ENCODE data around the gene SEMA6A. TPM values are rescaled to one million over a fixed set of nuclear protein-coding genes. Genes with fewer than 3 reads are reported as not detected.

Gene SEMA6A
- total and polyA plus RNA-seq, 5 donors from 2014 or later = 0.15 to 1.4 (median 0.54) TPM; not detected in 1

- H3K9me3 Mint-ChIP-seq = peaks cover 0 to 6% (median 0%) of the 10 kb centered on the region in 7 donors
- H3K36me3 Mint-ChIP-seq = no peaks in the 10 kb centered on the region
- peaks cover 6 to 20% (median 9%) of the 10 kb centered on the region in 4 donors for H3K4me1 Mint-ChIP-seq
- peaks cover 11% of the 10 kb centered on the region for H3K27me3 ChIP-seq (ENCODE audit: control insufficient read depth, insufficient read depth, low read length)
- peaks cover 20% of the 10 kb centered on the region for H3K4me1 ChIP-seq (ENCODE audit: control insufficient read depth, insufficient read depth, low read length, poor library complexity, severe bottlenecking)
- peak overlapping the region in 1 of 3 donors; percentile 25 for H3K27ac Mint-ChIP-seq
- no peaks in the 10 kb centered on the region for H3K36me3 ChIP-seq (ENCODE audit: control insufficient read depth, insufficient read depth, low read length)
- ATAC-seq (ENCODE audit: low read depth in 2 of 2) (no peak), DNase-seq (peak in 1 of 3 donors; percentile 21)
- H3K27me3 Mint-ChIP-seq = peaks cover 63% of the 10 kb centered on the region
- peak overlapping the region in 2 of 4 donors; percentile 42 to 47 for H3K4me3 Mint-ChIP-seq
- H3K4me3 ChIP-seq (ENCODE audit: low read depth, low read length) = no peak overlapping the region
- H3K27ac ChIP-seq (ENCODE audit: insufficient read depth, low read length, poor library complexity, severe bottlenecking) = no peak overlapping the region
- no peaks in the 10 kb centered on the region for H3K9me3 ChIP-seq (ENCODE audit: control insufficient read depth in 2 of 2, low read length in 2 of 2)
These were observed 866 bp upstream of the SEMA6A start for GRCh38 chr5:116575326-116576052.

GRCh38 chr5:116573702-116574366, 789 bp downstream of the SEMA6A start:
- DNase-seq (peak in 1 of 3 donors; percentile 10), ATAC-seq (ENCODE audit: low read depth in 2 of 2) (no peak)
- peaks cover 20% of the 10 kb centered on the region for H3K4me1 ChIP-seq (ENCODE audit: control insufficient read depth, insufficient read depth, low read length, poor library complexity, severe bottlenecking)
- Mint-ChIP-seq H3K36me3 (no peaks in the 10 kb centered on the region), H3K4me3 (peak overlapping the region in 3 of 4 donors; percentile 63 to 78 (median 65)), H3K27me3 (peaks cover 70% of the 10 kb centered on the region), H3K27ac (no peak overlapping the region), H3K9me3 (peaks cover 0 to 5% (median 0%) of the 10 kb centered on the region in 7 donors), H3K4me1 (peaks cover 4 to 20% (median 9%) of the 10 kb centered on the region in 4 donors)
- H3K27ac ChIP-seq (ENCODE audit: insufficient read depth, low read length, poor library complexity, severe bottlenecking) = no peak overlapping the region
- H3K9me3 ChIP-seq (ENCODE audit: control insufficient read depth in 2 of 2, low read length in 2 of 2) = no peaks in the 10 kb centered on the region
- H3K4me3 ChIP-seq (ENCODE audit: low read depth, low read length) = no peak overlapping the region
- H3K27me3 ChIP-seq (ENCODE audit: control insufficient read depth, insufficient read depth, low read length) = peaks cover 11% of the 10 kb centered on the region
- no peaks in the 10 kb centered on the region for H3K36me3 ChIP-seq (ENCODE audit: control insufficient read depth, insufficient read depth, low read length)

GRCh38 chr5:116573279-116573701, 1.3 kb downstream of the SEMA6A start:
- DNase-seq = peak in 1 of 3 donors; percentile 4
- Mint-ChIP-seq H3K36me3 (no peaks in the 10 kb centered on the region), H3K4me3 (peak overlapping the region in 1 of 4 donors; percentile 63), H3K27ac (no peak overlapping the region), H3K9me3 (peaks cover 0 to 2% (median 0%) of the 10 kb centered on the region in 7 donors), H3K27me3 (peaks cover 64% of the 10 kb centered on the region), H3K4me1 (peaks cover 0 to 20% (median 9%) of the 10 kb centered on the region in 4 donors)
- peaks cover 11% of the 10 kb centered on the region for H3K27me3 ChIP-seq (ENCODE audit: control insufficient read depth, insufficient read depth, low read length)
- H3K36me3 ChIP-seq (ENCODE audit: control insufficient read depth, insufficient read depth, low read length) = no peaks in the 10 kb centered on the region
- no peaks in the 10 kb centered on the region for H3K9me3 ChIP-seq (ENCODE audit: control insufficient read depth in 2 of 2, low read length in 2 of 2)
- no peak overlapping the region for H3K4me3 ChIP-seq (ENCODE audit: low read depth, low read length)
- H3K4me1 ChIP-seq (ENCODE audit: control insufficient read depth, insufficient read depth, low read length, poor library complexity, severe bottlenecking) = peaks cover 20% of the 10 kb centered on the region
- no peak for ATAC-seq (ENCODE audit: low read depth in 2 of 2)
- no peak overlapping the region for H3K27ac ChIP-seq (ENCODE audit: insufficient read depth, low read length, poor library complexity, severe bottlenecking)

- Mint-ChIP-seq H3K4me3 (peak overlapping the region in 1 of 4 donors; percentile 31), H3K36me3 (no peaks in the 10 kb centered on the region)
These were observed 2.0 kb downstream of the SEMA6A start for GRCh38 chr5:116572350-116573278.

GRCh38 chr5:116571568-116572349, 2.9 kb downstream of the SEMA6A start:
- no peak overlapping the region for H3K4me3 ChIP-seq (ENCODE audit: low read depth, low read length)
- Mint-ChIP-seq H3K9me3 (peaks cover 0 to 2% (median 0%) of the 10 kb centered on the region in 7 donors), H3K36me3 (no peaks in the 10 kb centered on the region), H3K27ac (no peak overlapping the region), H3K4me3 (no peak overlapping the region), H3K27me3 (peaks cover 60% of the 10 kb centered on the region), H3K4me1 (peaks cover 0 to 20% (median 9%) of the 10 kb centered on the region in 4 donors)
- no peak for ATAC-seq (ENCODE audit: low read depth in 2 of 2)
- H3K4me1 ChIP-seq (ENCODE audit: control insufficient read depth, insufficient read depth, low read length, poor library complexity, severe bottlenecking) = peaks cover 20% of the 10 kb centered on the region
- no peak for DNase-seq
- no peaks in the 10 kb centered on the region for H3K36me3 ChIP-seq (ENCODE audit: control insufficient read depth, insufficient read depth, low read length)
- H3K27me3 ChIP-seq (ENCODE audit: control insufficient read depth, insufficient read depth, low read length) = peaks cover 8% of the 10 kb centered on the region
- no peak overlapping the region for H3K27ac ChIP-seq (ENCODE audit: insufficient read depth, low read length, poor library complexity, severe bottlenecking)
- no peaks in the 10 kb centered on the region for H3K9me3 ChIP-seq (ENCODE audit: control insufficient read depth in 2 of 2, low read length in 2 of 2)

More at GRCh38 chr5:116572350-116573278, 2.0 kb downstream of the SEMA6A start:
- no peak for DNase-seq
- Histone ChIP-seq H3K9me3 (ENCODE audit: control insufficient read depth in 2 of 2, low read length in 2 of 2) (no peaks in the 10 kb centered on the region), H3K27ac (ENCODE audit: insufficient read depth, low read length, poor library complexity, severe bottlenecking) (no peak overlapping the region), H3K27me3 (ENCODE audit: control insufficient read depth, insufficient read depth, low read length) (peaks cover 11% of the 10 kb centered on the region), H3K4me1 (ENCODE audit: control insufficient read depth, insufficient read depth, low read length, poor library complexity, severe bottlenecking) (peaks cover 20% of the 10 kb centered on the region), H3K36me3 (ENCODE audit: control insufficient read depth, insufficient read depth, low read length) (no peaks in the 10 kb centered on the region), H3K4me3 (ENCODE audit: low read depth, low read length) (no peak overlapping the region)
- Mint-ChIP-seq H3K9me3 (peaks cover 0 to 2% (median 0%) of the 10 kb centered on the region in 7 donors), H3K4me1 (peaks cover 0 to 20% (median 9%) of the 10 kb centered on the region in 4 donors), H3K27me3 (peaks cover 64% of the 10 kb centered on the region), H3K27ac (no peak overlapping the region)
- ATAC-seq (ENCODE audit: low read depth in 2 of 2) = no peak

- H3K27ac Mint-ChIP-seq = no peak overlapping the region
- no peaks in the 10 kb centered on the region for H3K36me3 Mint-ChIP-seq
- H3K27ac ChIP-seq (ENCODE audit: insufficient read depth, low read length, poor library complexity, severe bottlenecking) = no peak overlapping the region
- no peak overlapping the region for H3K4me3 ChIP-seq (ENCODE audit: low read depth, low read length)
- H3K9me3 Mint-ChIP-seq = peaks cover 0 to 2% (median 0%) of the 10 kb centered on the region in 7 donors
- no peak for DNase-seq
- peaks cover 0 to 9% (median 2%) of the 10 kb centered on the region in 4 donors for H3K4me1 Mint-ChIP-seq
- peaks cover 18% of the 10 kb centered on the region for H3K4me1 ChIP-seq (ENCODE audit: control insufficient read depth, insufficient read depth, low read length, poor library complexity, severe bottlenecking)
- H3K9me3 ChIP-seq (ENCODE audit: control insufficient read depth in 2 of 2, low read length in 2 of 2) = no peaks in the 10 kb centered on the region
- H3K27me3 Mint-ChIP-seq = peaks cover 53% of the 10 kb centered on the region
- H3K4me3 Mint-ChIP-seq = no peak overlapping the region
- ATAC-seq (ENCODE audit: low read depth in 2 of 2) = no peak
- H3K27me3 ChIP-seq (ENCODE audit: control insufficient read depth, insufficient read depth, low read length) = peaks cover 8% of the 10 kb centered on the region
- no peaks in the 10 kb centered on the region for H3K36me3 ChIP-seq (ENCODE audit: control insufficient read depth, insufficient read depth, low read length)
These were observed 4.6 kb downstream of the SEMA6A start for GRCh38 chr5:116569999-116570398.
